PFSK-1 (cell line): ENCODE data around the gene ZBTB34.

ENCODE experiments used
- FOXP2 ChIP-seq: optimal IDR thresholded peaks from 2 replicates; pipeline ENCODE3; 2011; ENCODE audit warnings: borderline replicate concordance, control low read depth, inconsistent platforms; ENCODE audit not compliant: insufficient read depth; ENCODE audit errors: extremely low read length, extremely low read depth
- POLR2AphosphoS5 ChIP-seq: IDR thresholded peaks from 2 replicates; pipeline ENCODE4 v1.6.1; 2012; ENCODE audit warnings: low read depth, mild to moderate bottlenecking, control low read depth, low read length, moderate library complexity
- REST ChIP-seq, 2 experiments: IDR thresholded peaks; 2 replicates each; pipeline versions ENCODE4 v1.6.1 to v1.8.0; 2011 to 2012; ENCODE audit warnings: low read depth in 2 of 2, low read length in 2 of 2, control low read depth in 1 of 2, inconsistent platforms in 1 of 2, mild to moderate bottlenecking in 1 of 2, moderate library complexity in 1 of 2; ENCODE audit not compliant: insufficient read depth in 1 of 2
- SIN3A ChIP-seq: IDR thresholded peaks from 2 replicates; pipeline ENCODE4 v1.6.1; 2012; ENCODE audit warnings: mild to moderate bottlenecking, low read length, moderate library complexity, borderline replicate concordance; ENCODE audit not compliant: insufficient read depth
- TAF1 ChIP-seq: IDR thresholded peaks from 2 replicates; pipeline ENCODE4 v1.6.1; 2012; ENCODE audit warnings: low read length, control low read depth, borderline replicate concordance; ENCODE audit not compliant: insufficient read depth

GRCh38 chr9:126919193-126919592 is 58.8 kb downstream of the ZBTB34 start:
- TF ChIP-seq SIN3A = no peak
- no peak for TF ChIP-seq TAF1
- TF ChIP-seq POLR2AphosphoS5 = no peak
- no peak for TF ChIP-seq FOXP2
- no peak for TF ChIP-seq REST (IDR thresholded peaks at IDR 0.05; ENCODE audit: insufficient read depth in 1 of 2, low read depth in 2 of 2, low read length in 2 of 2)
